Measurements from ENCODE around the gene TMEM38A. TPM values are rescaled to one million over a fixed set of nuclear protein-coding genes. Genes with fewer than 3 reads are reported as not detected.

TMEM38A gene
- total RNA-seq, 8 experiments from 2014 or later = 1.2 to 7.4 (median 3.9) TPM

Other genes starting within 250 kb of the TMEM38A start
- 10 to 100 TPM; 16.0 to 87.0 (median 26.2) TPM for gene EPS15L1, start 189.2 kb upstream of the TMEM38A start, total RNA-seq
- gene CALR3, start 165.0 kb upstream of the TMEM38A start, total RNA-seq = under 1 TPM in 4 of 8 experiments, not detected in 4; 0.16 to 0.43 (median 0.27) TPM
- gene C19orf44, start 164.7 kb upstream of the TMEM38A start, total RNA-seq = 10 to 100 TPM in 1 of 8 experiments, 1 to 10 TPM in 7; 2.7 to 17.2 (median 5.0) TPM
- gene CHERP, start 118.7 kb upstream of the TMEM38A start, total RNA-seq = 10 to 100 TPM in 4 of 8 experiments, 1 to 10 TPM in 4; 5.4 to 42.8 (median 14.1) TPM
- 10 to 100 TPM; 19.5 to 37.4 (median 29.2) TPM for gene SLC35E1, start 88.7 kb upstream of the TMEM38A start, total RNA-seq
- gene MED26, start 32.9 kb upstream of the TMEM38A start, total RNA-seq = 10 to 100 TPM in 2 of 8 experiments, 1 to 10 TPM in 6; 5.2 to 18.5 (median 7.0) TPM
- 10 to 100 TPM; 46.8 to 84.3 (median 68.3) TPM for gene SMIM7, start 995 bp upstream of the TMEM38A start, total RNA-seq
- 1 to 10 TPM in 1 of 8 experiments, under 1 TPM in 7; 0.04 to 5.2 (median 0.10) TPM for gene NWD1, start 58.7 kb downstream of the TMEM38A start, total RNA-seq
- 10 to 100 TPM; 23.3 to 59.3 (median 30.5) TPM for gene SIN3B, start 168.3 kb downstream of the TMEM38A start, total RNA-seq
- gene F2RL3, start 227.9 kb downstream of the TMEM38A start, total RNA-seq = under 1 TPM in 7 of 8 experiments, not detected in 1; 0.05 to 0.36 (median 0.14) TPM